Measurements from ENCODE around the gene CYBRD1.

- TF ChIP-seq CTCF (IDR thresholded peaks at IDR 0.05) (no peak), EP300 (IDR thresholded peaks at IDR 0.05) (no peak), POLR2AphosphoS5 (IDR thresholded peaks at IDR 0.05) (no peak)
These were observed 10.3 kb upstream of the CYBRD1 start for GRCh38 chr2:171512014-171512413.
